ENCODE data around the gene ALOX5.
A peak's percentile ranks its signal among the peaks of the same experiment; 100 is the strongest.
"Not testable (repeated sequence)": the region's sequence is repeated elsewhere in the genome, so short reads cannot be mapped to it uniquely, and the experiment has no call there.

ALOX5 gene

GRCh38 chr10:45373576-45374349 lies at the start of gene ALOX5:
Gene ALOX5 (plus strand): TSS chr10:45374216. CDS start chr10:45374280, 64 bp downstream.
- no peaks in the 10 kb centered on the region for H4K20me1 ChIP-seq (ENCODE audit: insufficient read depth, low read length, poor library complexity, severe bottlenecking)
- H3K36me3 ChIP-seq (ENCODE audit: insufficient read depth, low read length), result no peaks in the 10 kb centered on the region
- TF ChIP-seq, protein P1, sequence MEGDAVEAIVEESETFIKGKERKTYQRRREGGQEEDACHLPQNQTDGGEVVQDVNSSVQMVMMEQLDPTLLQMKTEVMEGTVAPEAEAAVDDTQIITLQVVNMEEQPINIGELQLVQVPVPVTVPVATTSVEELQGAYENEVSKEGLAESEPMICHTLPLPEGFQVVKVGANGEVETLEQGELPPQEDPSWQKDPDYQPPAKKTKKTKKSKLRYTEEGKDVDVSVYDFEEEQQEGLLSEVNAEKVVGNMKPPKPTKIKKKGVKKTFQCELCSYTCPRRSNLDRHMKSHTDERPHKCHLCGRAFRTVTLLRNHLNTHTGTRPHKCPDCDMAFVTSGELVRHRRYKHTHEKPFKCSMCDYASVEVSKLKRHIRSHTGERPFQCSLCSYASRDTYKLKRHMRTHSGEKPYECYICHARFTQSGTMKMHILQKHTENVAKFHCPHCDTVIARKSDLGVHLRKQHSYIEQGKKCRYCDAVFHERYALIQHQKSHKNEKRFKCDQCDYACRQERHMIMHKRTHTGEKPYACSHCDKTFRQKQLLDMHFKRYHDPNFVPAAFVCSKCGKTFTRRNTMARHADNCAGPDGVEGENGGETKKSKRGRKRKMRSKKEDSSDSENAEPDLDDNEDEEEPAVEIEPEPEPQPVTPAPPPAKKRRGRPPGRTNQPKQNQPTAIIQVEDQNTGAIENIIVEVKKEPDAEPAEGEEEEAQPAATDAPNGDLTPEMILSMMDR (conservative IDR thresholded peaks at IDR 0.05; ENCODE audit: low read length), result no peak
- no peak for TF ChIP-seq EZH2phosphoT487 (IDR thresholded peaks at IDR 0.05; ENCODE audit: borderline replicate concordance)
- no peak within 1 kb of the TSS for H3K9ac ChIP-seq (ENCODE audit: low read depth, low read length, poor library complexity, severe bottlenecking)
- peak within 1 kb of the TSS; percentile 46 for H3K4me3 ChIP-seq (ENCODE audit: low read length, poor library complexity, severe bottlenecking)
- H3K4me2 ChIP-seq (ENCODE audit: low read depth, low read length, poor library complexity, severe bottlenecking), result peak within 1 kb of the TSS; percentile 60
- no peaks in the 10 kb centered on the region for H3K79me2 ChIP-seq (ENCODE audit: insufficient read depth, low read length)
- peak within 1 kb of the TSS; percentile 84 for H2AFZ ChIP-seq (ENCODE audit: low read length)
- no peaks in the 10 kb centered on the region for H3F3A ChIP-seq (ENCODE audit: low read depth)
- H3K9me3 ChIP-seq (ENCODE audit: insufficient read depth, low read depth, low read length), result no peaks in the 10 kb centered on the region
- H3K9me2 ChIP-seq (replicated peaks; ENCODE audit: low read depth, low read length), result no peaks in the 10 kb centered on the region
- H3K4me1 ChIP-seq (ENCODE audit: insufficient read depth, low read length, poor library complexity, severe bottlenecking), result no peaks in the 10 kb centered on the region
- H3K27me3 ChIP-seq (ENCODE audit: insufficient read depth, low read length, poor library complexity, severe bottlenecking), result peaks cover 15% of the 10 kb centered on the region

DNA sequence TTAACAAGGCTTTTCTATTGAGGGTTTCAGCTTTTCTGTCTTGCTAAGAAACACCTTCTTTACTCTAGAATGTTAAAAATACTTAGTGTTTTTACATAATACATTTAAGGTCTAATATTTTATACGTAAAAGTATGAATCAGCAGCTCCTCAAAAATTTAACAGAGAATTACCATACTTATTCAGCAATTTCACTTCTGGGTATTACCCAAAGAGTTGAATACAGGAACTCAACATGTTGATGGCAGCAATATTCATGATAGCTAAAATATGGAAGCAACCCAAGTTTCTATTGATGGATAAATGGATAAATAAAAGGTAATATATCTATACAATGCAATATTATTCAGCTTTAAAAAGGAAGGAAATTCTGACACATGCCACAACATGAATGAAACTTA lies 48.9 kb upstream of the ALOX5 start:
- Histone ChIP-seq H3K4me2 (ENCODE audit: low read depth, low read length, poor library complexity, severe bottlenecking) (no peak overlapping the region), H3K9me2 (replicated peaks; ENCODE audit: low read depth, low read length) (no peaks in the 10 kb centered on the region), H4K20me1 (ENCODE audit: insufficient read depth, low read length, poor library complexity, severe bottlenecking) (no peaks in the 10 kb centered on the region), H3K79me2 (ENCODE audit: insufficient read depth, low read length) (no peaks in the 10 kb centered on the region), H3K36me3 (ENCODE audit: insufficient read depth, low read length) (no peaks in the 10 kb centered on the region), H3K4me1 (ENCODE audit: insufficient read depth, low read length, poor library complexity, severe bottlenecking) (no peaks in the 10 kb centered on the region), H3K27me3 (ENCODE audit: insufficient read depth, low read length, poor library complexity, severe bottlenecking) (no peaks in the 10 kb centered on the region), H3K4me3 (ENCODE audit: low read length, poor library complexity, severe bottlenecking) (no peak overlapping the region), H3K9ac (ENCODE audit: low read depth, low read length, poor library complexity, severe bottlenecking) (no peak overlapping the region), H2AFZ (ENCODE audit: low read length) (no peak overlapping the region), H3F3A (ENCODE audit: low read depth) (no peaks in the 10 kb centered on the region), H3K9me3 (ENCODE audit: insufficient read depth, low read depth, low read length) (no peaks in the 10 kb centered on the region)
- TF ChIP-seq EZH2phosphoT487 (IDR thresholded peaks at IDR 0.05; ENCODE audit: borderline replicate concordance), result no peak
- TF ChIP-seq, protein P1 (conservative IDR thresholded peaks at IDR 0.05; ENCODE audit: low read length), result no peak

DNA sequence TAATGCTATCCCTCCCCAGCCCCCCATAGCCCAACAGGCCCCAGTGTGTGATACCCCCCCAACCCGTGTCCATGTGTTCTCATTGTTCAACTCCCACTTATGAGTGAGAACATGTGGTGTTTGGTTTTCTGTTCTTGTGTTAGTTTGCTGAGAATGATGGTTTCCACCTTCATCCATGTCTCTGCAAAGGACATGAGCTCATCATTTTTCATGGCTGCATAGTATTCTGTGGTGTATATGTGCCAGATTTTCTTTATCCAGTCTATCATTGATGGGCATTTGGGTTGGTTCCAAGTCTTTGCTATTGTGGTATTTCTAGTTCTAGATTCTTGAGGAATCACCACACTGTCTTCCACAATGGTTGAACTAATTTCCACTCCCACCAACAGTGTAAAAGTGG lies 47.2 kb upstream of the ALOX5 start:
- not testable (repeated sequence) for H3K27me3 ChIP-seq (ENCODE audit: insufficient read depth, low read length, poor library complexity, severe bottlenecking); H3K4me2 ChIP-seq (ENCODE audit: low read depth, low read length, poor library complexity, severe bottlenecking); H3K4me3 ChIP-seq (ENCODE audit: low read length, poor library complexity, severe bottlenecking); H2AFZ ChIP-seq (ENCODE audit: low read length); H3K4me1 ChIP-seq (ENCODE audit: insufficient read depth, low read length, poor library complexity, severe bottlenecking); H4K20me1 ChIP-seq (ENCODE audit: insufficient read depth, low read length, poor library complexity, severe bottlenecking); H3K36me3 ChIP-seq (ENCODE audit: insufficient read depth, low read length); H3K9me3 ChIP-seq (ENCODE audit: insufficient read depth, low read depth, low read length); H3K9ac ChIP-seq (ENCODE audit: low read depth, low read length, poor library complexity, severe bottlenecking); H3K9me2 ChIP-seq (replicated peaks; ENCODE audit: low read depth, low read length); H3F3A ChIP-seq (ENCODE audit: low read depth); H3K79me2 ChIP-seq (ENCODE audit: insufficient read depth, low read length)

DNA sequence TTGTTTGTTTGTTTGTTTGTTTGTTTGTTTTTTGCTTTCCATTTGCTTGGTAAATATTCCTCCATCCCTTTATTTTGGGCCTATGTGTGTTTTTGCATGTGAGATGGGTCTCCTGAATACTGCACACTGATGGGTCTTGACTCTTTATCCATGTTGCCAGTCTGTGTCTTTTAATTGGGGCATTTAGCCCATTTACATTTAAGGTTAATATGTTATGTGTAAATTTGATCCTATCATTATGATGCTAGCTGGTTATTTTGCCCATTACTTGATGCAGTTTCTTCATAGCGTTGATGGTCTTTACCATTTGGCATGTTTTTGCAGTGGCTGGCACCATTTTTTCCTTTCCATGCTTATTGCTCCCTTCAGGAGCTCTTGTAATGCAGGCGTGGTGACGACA lies 42.2 kb upstream of the ALOX5 start:
- not testable (repeated sequence) for H3F3A ChIP-seq (ENCODE audit: low read depth); H3K4me3 ChIP-seq (ENCODE audit: low read length, poor library complexity, severe bottlenecking); H4K20me1 ChIP-seq (ENCODE audit: insufficient read depth, low read length, poor library complexity, severe bottlenecking); H2AFZ ChIP-seq (ENCODE audit: low read length); H3K79me2 ChIP-seq (ENCODE audit: insufficient read depth, low read length); H3K36me3 ChIP-seq (ENCODE audit: insufficient read depth, low read length); H3K4me1 ChIP-seq (ENCODE audit: insufficient read depth, low read length, poor library complexity, severe bottlenecking); H3K9me2 ChIP-seq (replicated peaks; ENCODE audit: low read depth, low read length); H3K27me3 ChIP-seq (ENCODE audit: insufficient read depth, low read length, poor library complexity, severe bottlenecking); H3K9me3 ChIP-seq (ENCODE audit: insufficient read depth, low read depth, low read length); H3K4me2 ChIP-seq (ENCODE audit: low read depth, low read length, poor library complexity, severe bottlenecking); H3K9ac ChIP-seq (ENCODE audit: low read depth, low read length, poor library complexity, severe bottlenecking)
